Left lung (tissue), 10 donors: ENCODE measurements around the gene CDH4. TPM values are rescaled to one million over a fixed set of nuclear protein-coding genes. Genes with fewer than 3 reads are reported as not detected.

Source experiments
- ATAC-seq: fragments of 200-7000 bp; cut with Tn5 transposase; one replicate; pipeline ENCODE4 v1.9.1; 2020; ENCODE audit warnings: moderate library complexity
- DNase-seq, 4 donors: peaks; one replicate each; pipeline ENCODE4 v3.0.0-alpha.2; 2013 to 2020
- H3K27ac ChIP-seq, 2 donors: fragments of 200-600 bp; sonication (generic) in 1 of 2; one replicate each; pipeline versions ENCODE4 v1.5.0 to v1.8.0; 2020 to 2021
- H3K27me3 ChIP-seq, 2 donors: fragments of 200-600 bp; sonication (generic) in 1 of 2; one replicate each; pipeline versions ENCODE4 v1.5.0 to v1.8.0; 2020 to 2021
- H3K36me3 ChIP-seq, 2 donors: fragments of 200-600 bp; sonication (generic) in 1 of 2; one replicate each; pipeline versions ENCODE4 v1.5.0 to v1.8.0; 2020 to 2021
- H3K4me1 ChIP-seq, 2 donors: fragments of 200-600 bp; one replicate each; pipeline ENCODE4 v1.8.0; 2021
- H3K4me3 ChIP-seq, 2 donors: fragments of 200-600 bp; sonication (generic) in 1 of 2; one replicate each; pipeline versions ENCODE4 v1.5.0 to v1.8.0; 2020 to 2021; ENCODE audit warnings: mild to moderate bottlenecking in 1 of 2
- H3K9me3 ChIP-seq, 2 donors: fragments of 200-600 bp; sonication (generic) in 1 of 2; one replicate each; pipeline versions ENCODE4 v1.5.0 to v1.8.0; 2020 to 2021
- CTCF ChIP-seq, 2 donors: fragments of 200-600 bp; sonication (generic) in 1 of 2; IDR thresholded peaks; one replicate each; pipeline versions ENCODE4 v1.5.0 to v1.8.0; 2021; ENCODE audit warnings: antibody characterized with exemption in 2 of 2
- intact Hi-C, 2 donors: fragments of 100-400 bp; cut with DNase I; formaldehyde crosslinking; loops; one replicate each; pipeline versions ENCODE4 v1.11.2 to v1.14.2; 2022
- polyA plus RNA-seq, 6 donors: library from polyadenylated mRNA; unstranded; fragments of 120-200 nt; gene quantifications; one replicate each; pipeline ENCODE4 v1.2.1, GENCODE V29; 2013; ENCODE audit not compliant: insufficient read length in 6 of 6
- total RNA-seq, 2 donors: library from RNA; stranded (reverse); fragmentation: NEBNext Ultra II Directional; extraction: Animal tissue kit (Norgen Biotek cat#: 25700); gene quantifications; one replicate each; pipeline ENCODE4 v1.2.1, GENCODE V29; 2021
- donor health status: DM: no; HTN: yes; CAD: no.
- donor health status: DM: no; HTN: no; CAD: no.

The CDH4 gene
- total and polyA plus RNA-seq, 8 donors: 0.24 to 10.8 (median 5.1) TPM

- peaks cover 0 to 87% of the 10 kb centered on the region in 2 donors for H3K27me3 ChIP-seq
- no peak for ATAC-seq
Observed at GRCh38 chr20:61883857-61884393, 631.9 kb downstream of the CDH4 start.

GRCh38 chr20:61884571-61885389, 632.7 kb downstream of the CDH4 start:
- TF ChIP-seq CTCF (IDR thresholded peaks at IDR 0.05): no peak

More at GRCh38 chr20:61883857-61884393, 631.9 kb downstream of the CDH4 start:
- no peak for TF ChIP-seq CTCF (IDR thresholded peaks at IDR 0.05)
- Histone ChIP-seq H3K4me3 (no peak overlapping the region), H3K27ac (no peak overlapping the region), H3K9me3 (no peaks in the 10 kb centered on the region), H3K36me3 (no peaks in the 10 kb centered on the region), H3K4me1 (no peaks in the 10 kb centered on the region)
- intact Hi-C loops: no loop called here
- DNase-seq: peak in 1 of 4 donors; percentile 39

GRCh38 chr20:61885759-61886715, 634.0 kb downstream of the CDH4 start:
- no peaks in the 10 kb centered on the region for H3K36me3 ChIP-seq
- no peak for TF ChIP-seq CTCF (IDR thresholded peaks at IDR 0.05)
- H3K9me3 ChIP-seq: no peaks in the 10 kb centered on the region
- DNase-seq (peak in 1 of 4 donors; percentile 58), ATAC-seq (no peak)
- no peak overlapping the region for H3K27ac ChIP-seq
- H3K27me3 ChIP-seq: peaks cover 0 to 74% of the 10 kb centered on the region in 2 donors
- H3K4me1 ChIP-seq: no peaks in the 10 kb centered on the region
- intact Hi-C loops: no loop called here
- H3K4me3 ChIP-seq: no peak overlapping the region

More at GRCh38 chr20:61884571-61885389, 632.7 kb downstream of the CDH4 start:
- Histone ChIP-seq H3K4me3 (no peak overlapping the region), H3K27me3 (peaks cover 0 to 86% of the 10 kb centered on the region in 2 donors), H3K9me3 (no peaks in the 10 kb centered on the region), H3K4me1 (no peaks in the 10 kb centered on the region), H3K27ac (no peak overlapping the region), H3K36me3 (no peaks in the 10 kb centered on the region)
- DNase-seq: peak in 1 of 4 donors; percentile 58
- no peak for ATAC-seq
- intact Hi-C loops: no loop called here

- H3K27ac ChIP-seq: no peak overlapping the region
- no peaks in the 10 kb centered on the region for H3K36me3 ChIP-seq
- intact Hi-C loops: no loop called here
- H3K27me3 ChIP-seq: peaks cover 0 to 65% of the 10 kb centered on the region in 2 donors
- TF ChIP-seq CTCF (IDR thresholded peaks at IDR 0.05): peak; percentile 48 to 53
- DNase-seq (peak in 3 of 4 donors; percentile 17 to 54 (median 46)), ATAC-seq (peak; percentile 58)
- no peaks in the 10 kb centered on the region for H3K9me3 ChIP-seq
- H3K4me1 ChIP-seq: no peaks in the 10 kb centered on the region
- H3K4me3 ChIP-seq: no peak overlapping the region
Observed at GRCh38 chr20:61886721-61887595, 634.9 kb downstream of the CDH4 start.
